ENCODE measurements around the gene DDX5. TPM values are rescaled to one million over a fixed set of nuclear protein-coding genes. Genes with fewer than 3 reads are reported as not detected.
"Not testable (repeated sequence)": the region's sequence is repeated elsewhere in the genome, so short reads cannot be mapped to it uniquely, and the experiment has no call there.

The DDX5 gene
- total RNA-seq, 6 experiments from 2014 or later, result 218 to 431 (median 344) TPM

DNA sequence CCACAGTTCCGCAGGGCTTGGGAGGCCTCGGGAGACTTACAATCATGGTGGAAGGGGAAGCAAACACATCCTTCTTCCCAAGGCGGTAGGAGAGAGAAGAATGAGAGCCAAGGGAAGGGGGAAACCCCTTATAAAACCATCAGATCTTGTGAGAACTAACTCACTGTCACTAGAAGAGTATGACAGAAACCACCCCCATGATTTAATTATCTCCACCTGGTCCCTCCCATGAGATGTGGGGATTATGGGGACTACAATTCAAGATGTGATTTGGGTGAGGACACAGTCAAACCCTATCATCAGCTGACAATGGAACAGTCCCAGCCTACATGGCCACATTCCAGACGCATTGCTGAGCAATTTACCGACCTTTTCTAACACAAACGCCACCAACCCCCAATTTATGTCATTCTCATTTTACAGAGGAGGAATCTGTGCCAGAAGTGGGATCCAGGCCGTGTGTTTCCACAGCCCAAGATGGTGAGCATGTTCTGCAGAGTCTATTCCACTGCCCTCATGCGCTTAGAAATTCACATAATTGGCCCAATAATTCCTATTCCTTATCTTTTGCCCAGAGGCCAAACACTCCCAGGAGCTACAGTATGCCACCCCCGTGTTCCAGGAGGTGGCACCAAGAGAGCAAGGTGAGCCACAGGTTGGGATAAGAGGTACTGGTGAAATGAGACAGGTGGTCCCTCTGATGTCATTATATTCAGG is 39.9 kb downstream of the DDX5 start:
- Histone ChIP-seq H3K27ac (no peak overlapping the region), H3K36me3 (no peaks in the 10 kb centered on the region), H3K4me3 (no peak overlapping the region), H3K27me3 (no peaks in the 10 kb centered on the region), H3K9me3 (no peaks in the 10 kb centered on the region), H3K4me1 (no peaks in the 10 kb centered on the region)
- TF ChIP-seq, protein P1, sequence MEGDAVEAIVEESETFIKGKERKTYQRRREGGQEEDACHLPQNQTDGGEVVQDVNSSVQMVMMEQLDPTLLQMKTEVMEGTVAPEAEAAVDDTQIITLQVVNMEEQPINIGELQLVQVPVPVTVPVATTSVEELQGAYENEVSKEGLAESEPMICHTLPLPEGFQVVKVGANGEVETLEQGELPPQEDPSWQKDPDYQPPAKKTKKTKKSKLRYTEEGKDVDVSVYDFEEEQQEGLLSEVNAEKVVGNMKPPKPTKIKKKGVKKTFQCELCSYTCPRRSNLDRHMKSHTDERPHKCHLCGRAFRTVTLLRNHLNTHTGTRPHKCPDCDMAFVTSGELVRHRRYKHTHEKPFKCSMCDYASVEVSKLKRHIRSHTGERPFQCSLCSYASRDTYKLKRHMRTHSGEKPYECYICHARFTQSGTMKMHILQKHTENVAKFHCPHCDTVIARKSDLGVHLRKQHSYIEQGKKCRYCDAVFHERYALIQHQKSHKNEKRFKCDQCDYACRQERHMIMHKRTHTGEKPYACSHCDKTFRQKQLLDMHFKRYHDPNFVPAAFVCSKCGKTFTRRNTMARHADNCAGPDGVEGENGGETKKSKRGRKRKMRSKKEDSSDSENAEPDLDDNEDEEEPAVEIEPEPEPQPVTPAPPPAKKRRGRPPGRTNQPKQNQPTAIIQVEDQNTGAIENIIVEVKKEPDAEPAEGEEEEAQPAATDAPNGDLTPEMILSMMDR (IDR thresholded peaks at IDR 0.05), result no peak
- no peak for TF ChIP-seq POLR2A (IDR thresholded peaks at IDR 0.05)
- intact Hi-C loops (cut with DNase I), result no loop called here
- DNase-seq (no peak), ATAC-seq (no peak)
- 63% methylated on average over 8 of the region's 9 CpGs for WGBS (ENCODE audit: insufficient coverage, low coverage, low lambda C conversion rate, missing lambda C conversion rate)

DNA sequence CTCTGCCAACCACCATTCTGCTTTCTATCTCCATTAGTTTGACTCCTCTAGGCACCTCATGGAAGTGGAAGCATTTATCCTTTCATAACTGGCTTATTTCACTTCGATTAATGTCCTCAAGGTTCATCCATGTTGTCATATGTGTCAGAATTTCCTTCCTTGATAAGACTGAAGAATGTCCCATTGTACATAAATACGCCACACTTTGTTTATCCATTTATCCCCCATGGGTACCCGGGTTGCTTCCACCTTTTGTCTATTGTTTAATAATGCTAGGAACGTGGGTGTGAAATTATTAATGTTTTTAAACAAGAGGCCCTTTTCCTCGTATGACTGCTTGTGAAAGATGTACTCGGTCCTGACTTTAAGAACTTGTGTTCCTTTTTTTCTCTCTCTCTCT is 44.3 kb downstream of the DDX5 start:
- Histone ChIP-seq H3K27me3 (no peaks in the 10 kb centered on the region), H3K27ac (no peak overlapping the region), H3K9me3 (no peaks in the 10 kb centered on the region), H3K4me3 (no peak overlapping the region), H3K36me3 (no peaks in the 10 kb centered on the region), H3K4me1 (no peaks in the 10 kb centered on the region)
- intact Hi-C loops (cut with DNase I), result no loop called here
- TF ChIP-seq POLR2A (IDR thresholded peaks at IDR 0.05), result no peak
- no peak for ATAC-seq
- 68% methylated on average over 6 of the region's 6 CpGs for WGBS (ENCODE audit: insufficient coverage, low coverage, low lambda C conversion rate, missing lambda C conversion rate)
- DNase-seq, result no peak

DNA sequence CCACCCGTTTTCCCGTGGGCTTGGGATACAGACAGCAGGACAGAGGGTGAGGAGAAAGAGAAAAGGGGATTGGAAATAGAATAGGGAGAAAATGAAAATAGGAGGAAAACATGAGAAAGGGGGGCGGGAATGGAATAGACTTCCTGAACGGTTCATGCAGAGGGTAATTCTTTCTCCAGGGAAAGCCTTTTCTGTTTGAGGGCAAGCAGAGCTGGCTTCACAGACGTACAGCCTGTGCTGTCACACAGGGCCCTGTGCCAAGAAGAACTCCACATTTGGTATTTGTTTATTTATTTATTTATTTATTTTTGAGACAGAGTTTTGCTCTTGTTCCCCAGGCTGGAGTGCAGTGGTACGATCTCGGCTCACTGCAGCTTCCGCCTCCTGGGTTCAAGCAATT is 45.1 kb downstream of the DDX5 start:
- no peaks in the 10 kb centered on the region for H3K36me3 ChIP-seq
- intact Hi-C loops (cut with DNase I), result no loop called here
- DNase-seq (no peak), ATAC-seq (no peak)
- no peaks in the 10 kb centered on the region for H3K4me1 ChIP-seq
- TF ChIP-seq POLR2A (IDR thresholded peaks at IDR 0.05), result no peak
- TF ChIP-seq, protein P1 (IDR thresholded peaks at IDR 0.05), result no peak
- 62% methylated on average over 8 of the region's 8 CpGs for WGBS (ENCODE audit: insufficient coverage, low coverage, low lambda C conversion rate, missing lambda C conversion rate)
- H3K27me3 ChIP-seq, result no peaks in the 10 kb centered on the region
- no peak overlapping the region for H3K4me3 ChIP-seq
- no peak overlapping the region for H3K27ac ChIP-seq
- no peaks in the 10 kb centered on the region for H3K9me3 ChIP-seq

DNA sequence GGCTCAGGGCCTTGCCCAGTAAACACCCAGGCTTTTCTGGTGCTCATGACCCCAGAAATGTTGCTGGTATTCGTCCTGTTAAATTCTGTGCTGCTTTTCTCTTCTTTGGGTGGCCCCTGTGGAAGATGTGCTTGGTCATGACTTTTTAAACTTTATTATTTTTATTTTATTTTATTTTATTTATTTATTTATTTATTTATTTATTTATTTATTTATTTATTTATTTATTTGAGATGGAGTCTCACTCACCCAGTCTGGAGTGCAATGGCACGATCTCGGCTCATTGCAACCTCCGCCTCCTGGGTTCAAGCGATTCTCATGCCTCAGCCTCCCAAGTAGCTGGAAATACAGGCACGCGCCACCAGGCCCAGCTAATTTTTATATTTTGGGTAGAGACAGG is 46.3 kb downstream of the DDX5 start:
- H3K36me3 ChIP-seq; H3K4me1 ChIP-seq; intact Hi-C loops (cut with DNase I); ATAC-seq; H3K9me3 ChIP-seq; H3K27me3 ChIP-seq; H3K27ac ChIP-seq; DNase-seq; H3K4me3 ChIP-seq: not testable (repeated sequence)
- WGBS (ENCODE audit: insufficient coverage, low coverage, low lambda C conversion rate, missing lambda C conversion rate), result 92% methylated on average over 6 of the region's 7 CpGs

DNA sequence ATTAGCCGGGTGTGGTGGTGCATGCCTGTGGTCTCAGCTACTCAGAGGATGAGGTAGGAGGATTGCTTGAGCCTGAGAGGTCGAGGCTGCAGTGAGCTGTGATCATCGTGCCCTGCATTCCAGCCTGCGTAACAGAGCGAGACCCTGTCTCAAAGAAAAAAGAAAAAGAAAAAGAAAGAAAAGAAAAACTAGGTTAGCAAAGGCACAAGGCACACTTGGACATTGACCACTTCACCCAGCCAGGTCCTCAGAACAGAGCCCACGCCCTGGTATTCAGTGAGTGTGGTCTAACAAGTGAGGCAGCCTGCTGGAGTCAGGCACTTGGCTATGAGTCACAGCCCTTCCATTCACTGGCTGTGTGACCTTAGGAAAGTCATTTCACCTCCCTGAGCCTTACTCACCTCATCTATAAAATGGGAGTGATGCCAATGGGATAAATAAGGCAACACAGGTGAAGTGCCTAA is 46.8 kb downstream of the DDX5 start:
- no peak for TF ChIP-seq POLR2A (IDR thresholded peaks at IDR 0.05)
- TF ChIP-seq, protein P1 (IDR thresholded peaks at IDR 0.05), result no peak
- intact Hi-C loops (cut with DNase I), result no loop called here
- no peaks in the 10 kb centered on the region for H3K36me3 ChIP-seq
- WGBS (ENCODE audit: insufficient coverage, low coverage, low lambda C conversion rate, missing lambda C conversion rate), result 82% methylated on average over 5 of the region's 6 CpGs
- ATAC-seq (no peak), DNase-seq (no peak)
- H3K4me3 ChIP-seq, result no peak overlapping the region
- no peaks in the 10 kb centered on the region for H3K9me3 ChIP-seq
- no peak overlapping the region for H3K27ac ChIP-seq
- no peaks in the 10 kb centered on the region for H3K4me1 ChIP-seq
- no peaks in the 10 kb centered on the region for H3K27me3 ChIP-seq

Data from right lobe of liver (tissue), 6 donors.